HepG2 (cell line): Measurements from ENCODE around the gene AMD1. TPM values are rescaled to one million over a fixed set of nuclear protein-coding genes. Genes with fewer than 3 reads are reported as not detected.

Experiments
- ATAC-seq: fragments of 200-7000 bp; cut with Tn5 transposase; 3 replicates; pipeline ENCODE4 v1.9.1; 2020; ENCODE audit warnings: mild to moderate bottlenecking, moderate library complexity
- BruUV-seq: library from RNA; stranded (reverse); fragments of 400-500 nt; replicated peaks from 2 replicates; lab custom pipeline; 2021; lab: Mats Ljungman, UMichigan
- CTCF ChIA-PET: fragments of 300-600 bp; formaldehyde crosslinking; extraction: SDS; loops from one replicate; lab custom pipeline; 2021; ENCODE audit warnings: low total read pairs, inconsistent platforms, low intra/inter-chr PET ratio; lab: Yijun Ruan, JAX
- POLR2A ChIA-PET: fragments of 350-600 bp; sonication (Branson Sonifier 250); formaldehyde crosslinking; loops from one replicate; lab custom pipeline; 2020; ENCODE audit warnings: antibody characterized with exemption, inconsistent platforms; lab: Yijun Ruan, JAX
- DNase-seq: peaks from one replicate; pipeline ENCODE4 v3.0.0-alpha.2; 2015; ENCODE audit warnings: low spot score
- FAIRE-seq: peaks from 3 replicates; lab custom pipeline; 2011; peaks lifted over from hg19 to GRCh38; lab: Jason Lieb, UNC
- H2AFZ ChIP-seq: one replicate; pipeline ENCODE4 v1.6.1; 2011; ENCODE audit warnings: low read length, inconsistent platforms
- H3K27ac ChIP-seq: fragments of 300-600 bp; 3 replicates; pipeline ENCODE4 v1.8.0; 2011; ENCODE audit warnings: mixed run types, mild to moderate bottlenecking, mixed read lengths, low read length, inconsistent platforms; ENCODE audit not compliant: insufficient read depth; ENCODE audit errors: extremely low read length
- H3K27me3 ChIP-seq, 2 experiments: fragments of 200-600 bp in 1 of 2; 2 replicates in 1 of 2; 3 replicates in 1 of 2; pipeline versions ENCODE4 v1.6.0 to v1.8.0; 2011; ENCODE audit warnings: low read length in 2 of 2, mild to moderate bottlenecking in 2 of 2, moderate library complexity in 2 of 2, inconsistent platforms in 1 of 2; ENCODE audit not compliant: insufficient read depth in 2 of 2, control insufficient read depth in 1 of 2
- H3K36me3 ChIP-seq, 2 experiments: fragments of 200-600 bp in 1 of 2; replicated peaks in 1 of 2; 2 replicates in 1 of 2; 3 replicates in 1 of 2; pipeline versions ENCODE4 v1.5.1 to v1.8.0; 2011; ENCODE audit warnings: low read length in 2 of 2, inconsistent platforms in 1 of 2; ENCODE audit not compliant: insufficient read depth in 2 of 2, control insufficient read depth in 1 of 2
- H3K4me1 ChIP-seq: 2 replicates; pipeline ENCODE4 v1.5.1; 2012; ENCODE audit warnings: low read length, inconsistent platforms; ENCODE audit not compliant: insufficient read depth
- H3K4me2 ChIP-seq: 2 replicates; pipeline ENCODE4 v1.6.0; 2011; ENCODE audit warnings: low read depth, low read length, inconsistent platforms
- H3K4me3 ChIP-seq, 3 experiments: fragments of 200-600 bp in 1 of 3; sonication (generic), shearing (Covaris generic) in 1 of 3; replicated peaks in 1 of 3; 2 replicates each; pipeline ENCODE4 v1.5.1; 2011 to 2016; ENCODE audit warnings: low read length in 3 of 3, inconsistent platforms in 2 of 3, low read depth in 2 of 3, mild to moderate bottlenecking in 2 of 3, control low read depth in 1 of 3, mixed read lengths in 1 of 3; ENCODE audit not compliant: insufficient read depth in 1 of 3
- H3K79me2 ChIP-seq: one replicate; pipeline ENCODE4 v1.6.1; 2011; ENCODE audit warnings: low read length, inconsistent platforms; ENCODE audit not compliant: insufficient read depth
- H3K9ac ChIP-seq: 2 replicates; pipeline ENCODE4 v1.6.0; 2011; ENCODE audit warnings: mild to moderate bottlenecking, low read depth, low read length, inconsistent platforms; ENCODE audit not compliant: insufficient read depth
- H3K9me3 ChIP-seq: 2 replicates; pipeline ENCODE4 v1.5.1; 2012; ENCODE audit warnings: mild to moderate bottlenecking, low read length
- H4K20me1 ChIP-seq: 2 replicates; pipeline ENCODE4 v1.6.0; 2011; ENCODE audit warnings: inconsistent platforms, mild to moderate bottlenecking, low read length, moderate library complexity; ENCODE audit not compliant: insufficient read depth
- ATF1 ChIP-seq: IDR thresholded peaks from 2 replicates; pipeline ENCODE4 v1.6.1; 2016; ENCODE audit warnings: mild to moderate bottlenecking, control low read depth
- FOSL2 ChIP-seq: sonication (generic); formaldehyde crosslinking; IDR thresholded peaks from 2 replicates; pipeline ENCODE4 v1.4.0; 2020; ENCODE audit warnings: missing genetic modification reagents
- KDM3A ChIP-seq: IDR thresholded peaks from 2 replicates; pipeline ENCODE4 v1.6.1; 2018; ENCODE audit warnings: low read depth, missing compliant biosample characterization
- RAD51 ChIP-seq: fragments of 450-650 bp; IDR thresholded peaks from 2 replicates; pipeline ENCODE4 v1.6.1; 2016; ENCODE audit warnings: borderline replicate concordance
- RBAK ChIP-seq: sonication (generic); formaldehyde crosslinking; IDR thresholded peaks from 2 replicates; pipeline ENCODE4 v1.5.1; 2020; ENCODE audit warnings: mild to moderate bottlenecking, missing genetic modification reagents
- SALL2 ChIP-seq: sonication (generic); formaldehyde crosslinking; IDR thresholded peaks from 2 replicates; pipeline ENCODE4 v1.8.1; 2023; ENCODE audit warnings: mild to moderate bottlenecking, missing genetic modification reagents, inconsistent platforms
- SMAD3 ChIP-seq: sonication (generic); formaldehyde crosslinking; IDR thresholded peaks from 2 replicates; pipeline ENCODE4 v1.4.0; 2020; ENCODE audit warnings: missing genetic modification reagents
- ZNF256 ChIP-seq: sonication (generic); formaldehyde crosslinking; conservative IDR thresholded peaks from 2 replicates; pipeline ENCODE4 v1.4.0; 2020; ENCODE audit warnings: missing genetic modification reagents
- ZNF362 ChIP-seq: sonication (generic); formaldehyde crosslinking; IDR thresholded peaks from 2 replicates; pipeline ENCODE4 v1.4.0; 2020; ENCODE audit warnings: missing genetic modification reagents, mild to moderate bottlenecking, borderline replicate concordance
- ZNF780A ChIP-seq: sonication (generic); formaldehyde crosslinking; IDR thresholded peaks from 2 replicates; pipeline ENCODE4 v1.8.0; 2022; ENCODE audit warnings: mild to moderate bottlenecking, missing genetic modification reagents, moderate library complexity
- ZNF800 ChIP-seq: sonication (generic); formaldehyde crosslinking; IDR thresholded peaks from 2 replicates; pipeline ENCODE4 v1.4.0; 2020; ENCODE audit warnings: missing genetic modification reagents
- WGBS: methylation state at CpG from one replicate; pipeline ENCODE4 v1.1.6; 2017; ENCODE audit warnings: low lambda C conversion rate; 5-methylcytosine and 5-hydroxymethylcytosine counted together
- in situ Hi-C: cut with HindIII; loops from 2 replicates; pipeline ENCODE4 v1.10.0; 2017; ENCODE audit warnings: low pct_unique_long_range_greater_than_20kb; ENCODE audit not compliant: extremely low pct_ligation_motif_present
- intact Hi-C: fragments of 100-400 bp; cut with micrococcal nuclease; formaldehyde crosslinking; loops from one replicate; pipeline ENCODE4 v1.10.0; 2022; ENCODE audit not compliant: unreplicated experiment
- polyA plus RNA-seq, 8 experiments: library from polyadenylated mRNA; depleted of rRNA in 3 of 8; stranded (reverse) in 7 of 8; unstranded in 1 of 8; fragments of >200 nt; fragmentation: Illumina TruSeq in 4 of 8; extraction: Trizol in 4 of 8; gene quantifications; 2 replicates each; pipeline versions ENCODE4 v1.2.1 to v1.2.3, GENCODE V29; 2011 to 2016; ENCODE audit warnings: low read depth in 4 of 8, missing spikeins in 1 of 8, mixed read lengths in 1 of 8; ENCODE audit not compliant: insufficient read depth in 1 of 8
- total RNA-seq, 5 experiments: library from RNA; depleted of rRNA; stranded (reverse); fragments of >200 nt; fragmentation: Illumina TruSeq; extraction: Trizol; gene quantifications; 2 replicates each; pipeline ENCODE4 v1.2.3, GENCODE V29; 2016; ENCODE audit warnings: low read depth in 1 of 5
- TF ChIP-seq, protein P1 (sequence below): sonication (generic); formaldehyde crosslinking; IDR thresholded peaks from 2 replicates; pipeline ENCODE4 v1.5.0; 2020; ENCODE audit warnings: missing genetic modification reagents, mild to moderate bottlenecking, borderline replicate concordance
- TF ChIP-seq, protein P2 (sequence below): sonication (generic); formaldehyde crosslinking; IDR thresholded peaks from 2 replicates; pipeline ENCODE4 v1.5.0; 2020; ENCODE audit warnings: missing genetic modification reagents, mild to moderate bottlenecking, borderline replicate concordance
- TF ChIP-seq, protein P3 (sequence below): sonication (generic); formaldehyde crosslinking; IDR thresholded peaks from 2 replicates; pipeline ENCODE4 v1.4.0; 2020; ENCODE audit warnings: mild to moderate bottlenecking, missing genetic modification reagents

AMD1 gene
- total and polyA plus RNA-seq, 2 of the 13 experiments (the other 11 are each of a cell fraction or from before 2014, with no cell fraction given) = 108 to 123 TPM

GRCh38 chr6:110849781-110850180 is 24.8 kb upstream of the AMD1 start:
- 27% methylated on average over 4 of the region's 4 CpGs for WGBS
- no peak for ATAC-seq
- H3K4me3 ChIP-seq = no peak overlapping the region
- H3K9me3 ChIP-seq = no peaks in the 10 kb centered on the region
- H3K4me2 ChIP-seq = peak overlapping the region; percentile 47; the same call in 1 of the 2 replicates
- in situ Hi-C loops (no loop called here), intact Hi-C loops (no loop called here)
- no peaks in the 10 kb centered on the region for H3K27me3 ChIP-seq
- no peaks in the 10 kb centered on the region for H3K79me2 ChIP-seq
- no peak for DNase-seq
- H3K9ac ChIP-seq = no peak overlapping the region
- H3K27ac ChIP-seq = no peak overlapping the region
- no peak for FAIRE-seq
- no peak overlapping the region for H2AFZ ChIP-seq
- POLR2A ChIA-PET = interaction anchor here (1.7 kb wide), 1 partner anchor 24 kb away, joined by 9 read pairs; no protein-coding TSS in a partner anchor
- peaks cover 13% of the 10 kb centered on the region for H3K4me1 ChIP-seq
- TF ChIP-seq KDM3A (CRISPR knock-in tag) (no peak), ZNF362 (CRISPR knock-in tag) (peak; percentile 32; the same call in 1 of the 2 replicates), RAD51 (no peak)
- H4K20me1 ChIP-seq = no peaks in the 10 kb centered on the region
- no TSS peak for BruUV-seq
- no peaks in the 10 kb centered on the region for H3K36me3 ChIP-seq
- CTCF ChIA-PET = no interaction called here

DNA sequence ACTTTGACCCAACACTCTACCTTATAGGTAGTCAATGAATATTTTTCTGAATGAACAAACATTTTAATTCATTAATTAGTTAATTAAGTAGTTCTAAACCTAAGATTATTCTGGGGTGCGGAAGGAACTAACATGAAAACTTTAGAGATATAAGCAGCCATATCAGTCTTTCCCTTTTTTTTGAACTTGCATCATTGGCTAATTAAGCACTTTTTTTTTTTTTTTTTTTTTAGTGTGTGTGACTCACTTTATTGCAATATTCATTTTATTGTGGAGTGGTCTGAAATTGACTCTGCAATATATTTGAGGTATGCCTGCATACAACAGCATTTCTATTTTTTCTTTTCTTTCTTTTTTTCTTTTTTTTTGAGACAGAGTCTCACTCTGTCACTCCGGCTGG is 21.8 kb upstream of the AMD1 start:
- Histone ChIP-seq H3K79me2 (no peaks in the 10 kb centered on the region), H4K20me1 (no peaks in the 10 kb centered on the region), H3K27me3 (no peaks in the 10 kb centered on the region), H3K9me3 (no peaks in the 10 kb centered on the region), H3K4me1 (peaks cover 25% of the 10 kb centered on the region), H3K4me3 (no peak overlapping the region), H3K4me2 (no peak overlapping the region), H3K9ac (no peak overlapping the region), H2AFZ (no peak overlapping the region), H3K36me3 (no peaks in the 10 kb centered on the region), H3K27ac (no peak overlapping the region)
- 95% methylated on average over 2 of the region's 2 CpGs for WGBS
- FAIRE-seq (no peak), DNase-seq (no peak), ATAC-seq (no peak)
- ChIA-PET POLR2A (no interaction called here), CTCF (no interaction called here)
- intact Hi-C loops = no loop called here
- in situ Hi-C loops = no loop called here
- no TSS peak for BruUV-seq
- no peak for TF ChIP-seq FOSL2 (CRISPR knock-in tag)
- no peak for TF ChIP-seq ATF1 (CRISPR knock-in tag)
- TF ChIP-seq, protein P1, sequence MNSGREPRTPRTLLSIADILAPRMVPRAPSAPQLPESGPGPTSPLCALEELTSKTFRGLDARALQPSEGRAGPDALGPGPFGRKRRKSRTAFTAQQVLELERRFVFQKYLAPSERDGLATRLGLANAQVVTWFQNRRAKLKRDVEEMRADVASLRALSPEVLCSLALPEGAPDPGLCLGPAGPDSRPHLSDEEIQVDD (CRISPR knock-in tag) = no peak
- no peak for TF ChIP-seq ZNF256 (CRISPR knock-in tag)
- no peak for TF ChIP-seq RBAK (CRISPR knock-in tag)
- TF ChIP-seq, protein P2, sequence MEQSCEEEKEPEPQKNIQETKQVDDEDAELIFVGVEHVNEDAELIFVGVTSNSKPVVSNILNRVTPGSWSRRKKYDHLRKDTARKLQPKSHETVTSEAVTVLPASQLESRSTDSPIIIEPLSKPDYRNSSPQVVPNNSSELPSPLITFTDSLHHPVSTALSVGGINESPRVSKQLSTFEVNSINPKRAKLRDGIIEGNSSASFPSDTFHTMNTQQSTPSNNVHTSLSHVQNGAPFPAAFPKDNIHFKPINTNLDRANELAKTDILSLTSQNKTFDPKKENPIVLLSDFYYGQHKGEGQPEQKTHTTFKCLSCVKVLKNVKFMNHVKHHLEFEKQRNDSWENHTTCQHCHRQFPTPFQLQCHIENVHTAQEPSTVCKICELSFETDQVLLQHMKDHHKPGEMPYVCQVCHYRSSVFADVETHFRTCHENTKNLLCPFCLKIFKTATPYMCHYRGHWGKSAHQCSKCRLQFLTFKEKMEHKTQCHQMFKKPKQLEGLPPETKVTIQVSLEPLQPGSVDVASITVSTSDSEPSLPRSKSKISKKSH = no peak
- TF ChIP-seq, protein P3, sequence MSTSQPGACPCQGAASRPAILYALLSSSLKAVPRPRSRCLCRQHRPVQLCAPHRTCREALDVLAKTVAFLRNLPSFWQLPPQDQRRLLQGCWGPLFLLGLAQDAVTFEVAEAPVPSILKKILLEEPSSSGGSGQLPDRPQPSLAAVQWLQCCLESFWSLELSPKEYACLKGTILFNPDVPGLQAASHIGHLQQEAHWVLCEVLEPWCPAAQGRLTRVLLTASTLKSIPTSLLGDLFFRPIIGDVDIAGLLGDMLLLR (CRISPR knock-in tag) = no peak
- TF ChIP-seq ZNF800 (CRISPR knock-in tag) = no peak
- TF ChIP-seq SMAD3 = no peak
- no peak for TF ChIP-seq SALL2 (CRISPR knock-in tag)
- TF ChIP-seq ZNF780A (CRISPR knock-in tag) = no peak
